C4-2B (cell line): Measurements from ENCODE around the gene DUSP21.

Experiments used
- H3K27ac ChIP-seq: fragments of 450-650 bp; 2 replicates; pipeline ENCODE4 v1.5.1; 2017
- CTCF ChIP-seq: fragments of 450-650 bp; conservative IDR thresholded peaks from 2 replicates; pipeline ENCODE4 v1.5.1; 2017; ENCODE audit warnings: mild to moderate bottlenecking
- ZFX ChIP-seq: fragments of 450-650 bp; IDR thresholded peaks from 2 replicates; pipeline ENCODE4 v1.6.1; 2017

The DUSP21 gene

GRCh38 chrX:44891642-44892041 is 47.8 kb downstream of the DUSP21 start:
- peak overlapping the region; percentile 98 for H3K27ac ChIP-seq
- no peak for TF ChIP-seq ZFX
- TF ChIP-seq CTCF, result no peak
